ENCODE data around the gene AUTS2.

- no peak for TF ChIP-seq ELF4 (IDR thresholded peaks at IDR 0.05)
- no peak for TF ChIP-seq NFRKB (IDR thresholded peaks at IDR 0.05)
- no peak for TF ChIP-seq BHLHE40 (IDR thresholded peaks at IDR 0.05; ENCODE audit: borderline replicate concordance)
- TF ChIP-seq TARDBP (IDR thresholded peaks at IDR 0.05), result no peak
- TF ChIP-seq PKNOX1 (IDR thresholded peaks at IDR 0.05), result no peak
- no peak for TF ChIP-seq HDGF (IDR thresholded peaks at IDR 0.05; ENCODE audit: borderline replicate concordance)
- TF ChIP-seq L3MBTL2 (conservative IDR thresholded peaks at IDR 0.05), result no peak
- TF ChIP-seq CTBP1 (IDR thresholded peaks at IDR 0.05; ENCODE audit: borderline replicate concordance), result no peak
- no peak for TF ChIP-seq SP1 (IDR thresholded peaks at IDR 0.05)
- TF ChIP-seq SUZ12 (IDR thresholded peaks at IDR 0.05), result no peak
Measured at GRCh38 chr7:70793821-70794220, 1195.5 kb downstream of the AUTS2 start.
